Peyer's patch (tissue), 4 donors: ENCODE results near the gene SEC14L2. TPM values are rescaled to one million over a fixed set of nuclear protein-coding genes. Genes with fewer than 3 reads are reported as not detected.

Experiments
- DNase-seq, 3 donors: peaks; one replicate each; pipeline ENCODE4 v3.0.0-alpha.2; 2017 to 2019
- H3K27ac ChIP-seq, 4 donors: fragments of 200-600 bp; sonication (generic); one replicate each; pipeline ENCODE4 v1.5.1; 2016 to 2019
- H3K27me3 ChIP-seq, 2 donors: fragments of 200-600 bp; sonication (generic); one replicate each; pipeline ENCODE4 v1.5.1; 2019
- H3K36me3 ChIP-seq, 3 donors: fragments of 200-600 bp; sonication (generic); one replicate each; pipeline ENCODE4 v1.5.1; 2016 to 2019
- H3K4me1 ChIP-seq, 4 donors: fragments of 200-600 bp; sonication (generic); one replicate each; pipeline ENCODE4 v1.5.1; 2016 to 2019
- H3K4me3 ChIP-seq, 4 donors: fragments of 200-600 bp; sonication (generic); 1 replicate in 3 of 4; 2 replicates in 1 of 4; pipeline ENCODE4 v1.5.1; 2016 to 2019; ENCODE audit warnings: mild to moderate bottlenecking in 1 of 4
- H3K9me3 ChIP-seq, 4 donors: fragments of 200-600 bp; sonication (generic); one replicate each; pipeline ENCODE4 v1.5.1; 2016 to 2019; ENCODE audit warnings: mild to moderate bottlenecking in 1 of 4
- POLR2A ChIP-seq, 2 donors: fragments of 450-650 bp; IDR thresholded peaks; one replicate each; pipeline ENCODE4 v1.5.1; 2017; ENCODE audit warnings: antibody characterized with exemption in 2 of 2, mild to moderate bottlenecking in 2 of 2, moderate library complexity in 2 of 2
- total RNA-seq, 4 donors: library from RNA; depleted of rRNA; stranded (reverse); fragments of >200 nt; gene quantifications; one replicate each; pipeline ENCODE4 v1.1.0, GENCODE V29; 2016
- TF ChIP-seq, protein P1 (sequence below), 6 experiments: fragments of 450-650 bp in 4 of 6; fragments of 200-600 bp in 2 of 6; sonication (generic) in 1 of 6; IDR thresholded peaks; one replicate each; pipeline ENCODE4 v1.5.1; 2017 to 2019; ENCODE audit warnings: antibody characterized with exemption in 6 of 6, mild to moderate bottlenecking in 3 of 6, moderate library complexity in 1 of 6

Gene SEC14L2
- total RNA-seq, 4 donors from 2014 or later = 3.3 to 53.6 (median 34.6) TPM

DNA sequence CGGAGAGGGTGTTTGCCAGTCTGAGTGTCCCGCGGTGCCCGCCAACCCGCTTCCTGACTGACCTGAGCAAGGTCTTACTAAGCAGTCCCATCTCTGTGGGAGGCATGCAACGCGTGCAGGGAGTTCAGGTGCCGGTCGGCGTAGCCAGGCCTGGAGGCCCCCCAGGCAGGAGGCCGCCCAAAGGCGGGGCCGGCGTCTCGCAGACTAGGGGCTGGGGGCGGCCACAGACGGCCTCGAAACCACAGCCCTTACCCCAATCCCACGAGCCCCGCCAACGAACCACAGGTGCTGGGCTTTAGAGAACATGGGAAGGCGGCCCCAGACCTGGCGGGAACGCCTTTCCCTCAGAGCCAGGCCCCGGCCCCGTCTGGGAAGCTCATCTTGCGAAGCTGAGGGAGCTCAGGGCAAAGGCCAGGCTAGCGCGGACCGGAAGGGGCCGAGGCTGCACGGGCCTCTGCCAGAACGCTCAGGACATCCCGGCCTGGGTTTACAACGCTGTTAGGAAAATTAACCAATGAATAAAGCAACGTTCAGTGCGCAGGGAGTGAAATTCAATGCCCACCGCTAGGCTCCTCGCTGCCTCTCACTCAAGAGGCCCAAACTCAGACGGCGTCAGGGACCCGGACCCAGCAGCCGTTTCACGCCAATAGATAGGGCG, 26.6 kb downstream of the SEC14L2 start:
- Histone ChIP-seq H3K27ac (peak overlapping the region; percentile 86 to 99 (median 96)), H3K36me3 (peaks cover 0 to 11% (median 0%) of the 10 kb centered on the region in 3 donors), H3K27me3 (no peaks in the 10 kb centered on the region), H3K4me3 (peak overlapping the region; percentile 62 to 68 (median 64)), H3K9me3 (no peaks in the 10 kb centered on the region), H3K4me1 (peaks cover 5 to 44% (median 18%) of the 10 kb centered on the region in 4 donors)
- TF ChIP-seq, protein P1, sequence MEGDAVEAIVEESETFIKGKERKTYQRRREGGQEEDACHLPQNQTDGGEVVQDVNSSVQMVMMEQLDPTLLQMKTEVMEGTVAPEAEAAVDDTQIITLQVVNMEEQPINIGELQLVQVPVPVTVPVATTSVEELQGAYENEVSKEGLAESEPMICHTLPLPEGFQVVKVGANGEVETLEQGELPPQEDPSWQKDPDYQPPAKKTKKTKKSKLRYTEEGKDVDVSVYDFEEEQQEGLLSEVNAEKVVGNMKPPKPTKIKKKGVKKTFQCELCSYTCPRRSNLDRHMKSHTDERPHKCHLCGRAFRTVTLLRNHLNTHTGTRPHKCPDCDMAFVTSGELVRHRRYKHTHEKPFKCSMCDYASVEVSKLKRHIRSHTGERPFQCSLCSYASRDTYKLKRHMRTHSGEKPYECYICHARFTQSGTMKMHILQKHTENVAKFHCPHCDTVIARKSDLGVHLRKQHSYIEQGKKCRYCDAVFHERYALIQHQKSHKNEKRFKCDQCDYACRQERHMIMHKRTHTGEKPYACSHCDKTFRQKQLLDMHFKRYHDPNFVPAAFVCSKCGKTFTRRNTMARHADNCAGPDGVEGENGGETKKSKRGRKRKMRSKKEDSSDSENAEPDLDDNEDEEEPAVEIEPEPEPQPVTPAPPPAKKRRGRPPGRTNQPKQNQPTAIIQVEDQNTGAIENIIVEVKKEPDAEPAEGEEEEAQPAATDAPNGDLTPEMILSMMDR (IDR thresholded peaks at IDR 0.05) = peak in 1 of 6 experiments; percentile 8
- TF ChIP-seq POLR2A (IDR thresholded peaks at IDR 0.05) = peak; percentile 85 to 87
- peak; percentile 32 to 92 (median 70) for DNase-seq

DNA sequence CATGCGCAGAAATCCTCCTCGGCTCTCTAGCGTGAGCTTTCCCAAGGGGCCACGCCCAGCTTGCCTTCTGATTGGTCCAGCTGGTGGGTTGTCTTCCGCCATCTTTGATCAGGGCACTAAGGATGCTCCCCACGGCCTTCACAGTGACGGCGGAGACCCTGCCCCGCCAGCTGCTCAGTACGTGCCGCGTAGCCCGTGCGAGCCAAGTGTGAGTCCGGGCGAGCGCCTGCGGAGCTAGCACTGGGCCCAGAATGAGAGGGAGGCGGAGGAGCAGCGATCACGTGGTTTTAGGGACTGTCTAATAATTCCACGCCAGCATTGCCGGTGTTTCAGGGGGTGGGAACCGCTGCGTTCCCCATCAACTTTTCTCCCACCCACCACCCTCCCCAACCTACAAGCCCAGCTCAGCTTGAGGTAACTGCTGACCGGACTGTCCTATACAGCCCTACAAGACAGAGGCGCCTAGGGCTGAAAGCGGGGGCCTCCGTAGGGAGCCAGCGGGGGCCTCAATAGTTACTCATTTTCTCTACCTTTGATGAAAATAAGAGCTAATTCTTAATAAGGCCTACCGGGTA, 27.2 kb downstream of the SEC14L2 start:
- no peaks in the 10 kb centered on the region for H3K9me3 ChIP-seq
- peak; percentile 98 to 100 (median 98) for DNase-seq
- H3K4me3 ChIP-seq = peak overlapping the region; percentile 62 to 68 (median 64)
- peak overlapping the region; percentile 86 to 99 (median 96) for H3K27ac ChIP-seq
- peaks cover 0 to 8% (median 0%) of the 10 kb centered on the region in 3 donors for H3K36me3 ChIP-seq
- H3K27me3 ChIP-seq = no peaks in the 10 kb centered on the region
- peaks cover 5 to 41% (median 18%) of the 10 kb centered on the region in 4 donors for H3K4me1 ChIP-seq
- TF ChIP-seq, protein P1 (IDR thresholded peaks at IDR 0.05) = peak in 1 of 6 experiments; percentile 0
- peak; percentile 68 to 86 for TF ChIP-seq POLR2A (IDR thresholded peaks at IDR 0.05)

DNA sequence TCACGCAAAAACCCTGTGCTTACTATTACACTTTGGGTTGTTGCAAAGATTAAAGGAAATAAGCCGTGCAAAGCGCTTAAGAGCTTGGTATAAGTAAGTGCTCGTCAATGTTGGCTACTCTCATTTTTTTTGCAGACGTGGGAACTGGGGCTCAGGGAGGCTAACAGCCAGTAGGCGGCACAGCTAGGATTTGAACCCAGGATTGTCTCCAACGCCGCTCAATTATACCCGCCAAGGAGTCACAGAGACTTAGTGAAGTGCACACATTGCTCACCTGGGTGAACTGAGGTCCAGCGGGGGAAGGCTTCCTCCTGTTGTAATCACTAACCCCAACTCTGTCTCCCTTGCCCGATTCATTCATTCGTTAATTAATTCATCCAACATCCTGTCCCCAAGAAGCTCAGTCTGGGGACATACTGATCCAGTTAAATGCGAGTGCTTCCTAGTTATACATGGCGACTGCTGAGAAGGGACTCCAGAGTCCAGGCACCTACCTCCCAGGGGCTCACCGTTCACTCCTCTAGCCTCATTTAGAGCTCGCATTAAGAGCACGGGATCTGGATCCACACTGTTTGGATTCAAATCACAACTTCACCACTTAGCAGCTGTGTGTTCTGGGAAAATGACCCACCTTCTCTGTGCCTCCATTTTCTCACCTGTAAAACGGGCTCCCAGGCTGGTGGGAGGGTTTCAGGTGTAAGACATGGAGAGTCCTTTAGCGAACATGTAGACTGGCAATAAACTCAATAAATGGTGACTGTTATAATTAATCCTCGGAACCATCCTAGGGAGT, 27.9 kb downstream of the SEC14L2 start:
- H3K9me3 ChIP-seq = no peaks in the 10 kb centered on the region
- no peaks in the 10 kb centered on the region for H3K27me3 ChIP-seq
- H3K27ac ChIP-seq = peak overlapping the region; percentile 86 to 99 (median 96)
- H3K36me3 ChIP-seq = peaks cover 0 to 4% (median 0%) of the 10 kb centered on the region in 3 donors
- TF ChIP-seq, protein P1 (IDR thresholded peaks at IDR 0.05) = peak in 1 of 6 experiments; percentile 17
- TF ChIP-seq POLR2A (IDR thresholded peaks at IDR 0.05) = no peak
- no peak for DNase-seq
- H3K4me3 ChIP-seq = peak overlapping the region; percentile 62 to 68 (median 64)
- H3K4me1 ChIP-seq = peaks cover 5 to 41% (median 18%) of the 10 kb centered on the region in 4 donors

DNA sequence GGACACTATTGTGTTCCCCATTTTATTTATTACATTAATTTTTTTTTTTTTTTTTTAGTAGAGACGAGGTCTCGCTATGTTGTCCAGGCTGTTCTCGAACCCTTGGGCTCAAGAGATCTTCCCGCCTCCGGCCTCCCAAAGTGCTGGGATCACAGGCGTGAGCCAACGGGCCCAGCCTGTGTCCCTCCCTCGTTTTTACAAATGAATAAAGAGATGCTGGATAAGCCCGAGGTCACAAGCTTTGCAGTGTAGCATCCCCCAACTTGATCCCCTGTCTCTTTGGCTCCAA, 28.5 kb downstream of the SEC14L2 start:
- Histone ChIP-seq H3K27me3 (no peaks in the 10 kb centered on the region), H3K4me3 (peak overlapping the region; percentile 58 to 75 (median 70)), H3K4me1 (peaks cover 5 to 37% (median 18%) of the 10 kb centered on the region in 4 donors), H3K36me3 (peaks cover 0 to 4% (median 0%) of the 10 kb centered on the region in 3 donors), H3K27ac (peak overlapping the region; percentile 68 to 85 (median 74)), H3K9me3 (no peaks in the 10 kb centered on the region)
- DNase-seq = no peak
- TF ChIP-seq, protein P1 (IDR thresholded peaks at IDR 0.05) = no peak

DNA sequence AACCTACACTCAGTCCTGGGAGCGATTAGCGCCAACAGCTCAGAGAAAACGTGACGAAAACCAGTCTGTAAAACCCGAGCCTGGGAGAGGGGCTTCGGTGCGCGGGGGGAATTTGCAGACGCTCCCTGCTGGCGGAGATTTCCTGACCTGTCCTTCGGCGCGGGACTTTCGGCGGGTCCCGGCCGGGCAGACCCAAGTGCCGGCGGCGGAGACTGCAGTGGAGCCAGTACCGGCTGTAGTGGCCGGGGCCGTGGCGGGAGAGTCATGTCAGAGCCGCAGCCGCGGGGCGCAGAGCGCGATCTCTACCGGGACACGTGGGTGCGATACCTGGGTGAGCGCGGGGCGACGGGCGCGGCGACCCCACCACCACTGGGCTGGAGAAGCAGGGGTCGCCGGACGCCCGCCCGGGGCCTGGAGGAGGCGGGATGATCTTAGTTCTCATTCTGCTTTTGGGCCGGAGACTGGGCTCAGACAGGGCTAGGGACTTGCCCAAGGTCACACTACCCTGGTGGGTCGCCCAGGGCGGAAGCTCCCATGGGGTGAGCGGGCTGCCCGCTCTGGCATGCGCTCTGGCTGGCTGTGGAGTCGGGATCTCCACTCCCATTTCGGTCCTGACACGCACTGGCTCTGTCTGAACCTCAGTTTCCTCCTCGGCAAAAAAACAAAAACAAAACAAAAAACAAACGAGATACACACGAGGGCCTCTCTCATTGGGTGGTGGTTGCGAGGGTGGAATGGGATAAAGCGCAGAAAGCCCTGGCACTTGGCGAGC, 29.0 kb downstream of the SEC14L2 start, which contains the start of gene MTFP1:
Gene MTFP1, plus strand, starts transcription at position 153 of the 772 bp plus-strand sequence. Its CDS starts 112 bp downstream, at position 265.
- peak; percentile 62 to 81 (median 75) for DNase-seq
- H3K4me1 ChIP-seq = peaks cover 3 to 32% (median 18%) of the 10 kb centered on the region in 4 donors
- TF ChIP-seq, protein P1 (IDR thresholded peaks at IDR 0.05) = peak in 2 of 6 experiments; percentile 15 to 31
- TF ChIP-seq POLR2A (IDR thresholded peaks at IDR 0.05) = peak in 1 of 2 donors; percentile 13

More for the DNA sequence above, 29.0 kb downstream of the SEC14L2 start, which contains the start of gene MTFP1:
- Histone ChIP-seq H3K9me3 (no peaks in the 10 kb centered on the region), H3K27ac (peak within 1 kb of the TSS; percentile 86 to 99 (median 96)), H3K36me3 (peaks cover 0 to 4% (median 0%) of the 10 kb centered on the region in 3 donors), H3K4me3 (peak within 1 kb of the TSS; percentile 62 to 75 (median 70)), H3K27me3 (no peaks in the 10 kb centered on the region)
